HG03045 (cell line): ENCODE results near the gene OSGEP.
"Not testable (repeated sequence)": the region's sequence is repeated elsewhere in the genome, so short reads cannot be mapped to it uniquely, and the experiment has no call there.

Experiments used
- ATAC-seq: cut with Tn5 transposase; IDR thresholded peaks from one replicate; pipeline ENCODE4 v1.9.1; 2021; ENCODE audit warnings: mild to moderate bottlenecking, moderate library complexity; ENCODE audit not compliant: unreplicated experiment

The OSGEP gene

DNA sequence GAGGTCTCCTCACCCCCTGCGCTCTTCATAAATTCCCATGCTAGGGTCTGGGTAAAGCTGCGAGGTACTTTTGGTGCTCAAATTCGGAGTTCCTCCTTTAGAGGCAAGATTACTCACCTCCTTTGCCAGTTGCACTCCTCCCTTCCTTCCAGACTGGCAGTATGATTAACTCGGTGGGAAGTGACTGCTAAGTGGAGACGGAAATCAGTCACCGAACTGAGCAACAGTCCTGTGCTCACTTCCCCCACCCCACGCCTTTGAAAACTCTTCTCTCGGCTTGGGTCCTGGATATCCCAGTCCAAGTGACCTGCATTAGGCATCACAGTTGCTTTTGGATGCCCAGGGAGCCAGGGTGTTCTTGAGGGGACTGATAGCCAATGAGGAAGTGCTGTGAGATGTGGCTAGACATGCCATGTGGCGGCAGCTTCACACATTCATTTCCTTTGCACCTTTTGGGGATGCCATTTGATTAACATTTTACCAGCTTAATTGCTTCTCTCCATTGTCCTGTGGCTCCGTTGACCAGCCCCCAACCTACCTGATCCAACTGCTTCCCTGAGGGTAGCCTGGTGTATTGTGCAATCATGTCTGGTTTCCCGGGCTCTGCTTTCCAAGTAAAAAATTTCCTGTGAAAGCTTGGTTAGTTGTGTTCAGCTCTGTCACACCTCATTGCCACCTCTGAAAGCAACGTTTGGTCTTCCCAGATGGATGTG is 15.4 kb upstream of the OSGEP start:
- peak; percentile 32 for ATAC-seq

- peak; percentile 97 for ATAC-seq
Observed at GRCh38 chr14:20469242-20469889, 14.8 kb upstream of the OSGEP start, which contains the start of gene PNP. TSS of gene PNP (plus strand) at chr14:20469406. CDS start at chr14:20469525, 119 bp downstream.

GRCh38 chr14:20468764-20469241 is 14.2 kb upstream of the OSGEP start:
- ATAC-seq = no peak

GRCh38 chr14:20461225-20462141 is 6.9 kb upstream of the OSGEP start, which contains the start of gene PIP4P1:
TSS of gene PIP4P1 (minus strand) at chr14:20461434. CDS start at chr14:20461325, 109 bp downstream.
- ATAC-seq = peak; percentile 93

DNA sequence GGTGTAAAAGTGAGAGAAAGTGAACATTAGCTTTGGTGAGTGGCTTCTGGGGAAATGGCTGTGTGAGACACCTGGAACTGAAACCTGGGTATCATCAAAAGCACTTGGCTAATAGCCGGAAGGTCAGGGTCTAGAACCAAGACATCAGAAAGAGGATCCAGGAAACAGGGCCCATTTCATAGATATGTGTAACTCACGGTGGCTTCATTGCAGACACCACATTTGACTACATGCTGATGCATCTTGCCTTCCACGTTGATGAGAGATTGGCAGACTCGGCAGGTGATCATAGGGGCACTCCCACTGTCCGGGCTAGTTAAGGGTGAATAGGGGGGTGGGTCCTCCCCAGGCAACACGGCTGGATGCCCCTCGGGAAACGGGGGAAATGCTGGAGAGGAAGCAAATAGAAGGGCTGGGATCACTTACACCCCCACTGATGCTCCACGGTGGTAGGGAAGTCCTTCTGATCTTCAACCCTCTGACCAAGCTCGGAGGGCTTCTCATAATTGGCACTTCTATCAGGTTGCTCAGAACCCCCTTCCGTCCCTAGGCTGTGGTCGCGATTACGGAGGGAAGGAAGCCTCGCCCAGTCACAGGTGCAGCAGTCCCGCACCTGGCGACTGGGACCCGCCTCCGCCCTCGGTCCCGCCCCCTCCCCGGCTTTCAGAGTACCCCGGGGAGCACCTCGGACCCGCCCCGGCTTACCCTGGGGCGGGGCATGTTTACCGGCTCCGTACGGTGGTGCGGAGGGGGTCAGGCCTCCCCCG is 6.0 kb upstream of the OSGEP start:
- ATAC-seq = peak; percentile 15

- ATAC-seq = no peak
Observed at GRCh38 chr14:20458031-20458789, 3.6 kb upstream of the OSGEP start.

- ATAC-seq = no peak
Observed at GRCh38 chr14:20456971-20457370, 2.4 kb upstream of the OSGEP start.

- ATAC-seq = peak; percentile 48
Observed at GRCh38 chr14:20455355-20456300, 1.0 kb upstream of the OSGEP start.

DNA sequence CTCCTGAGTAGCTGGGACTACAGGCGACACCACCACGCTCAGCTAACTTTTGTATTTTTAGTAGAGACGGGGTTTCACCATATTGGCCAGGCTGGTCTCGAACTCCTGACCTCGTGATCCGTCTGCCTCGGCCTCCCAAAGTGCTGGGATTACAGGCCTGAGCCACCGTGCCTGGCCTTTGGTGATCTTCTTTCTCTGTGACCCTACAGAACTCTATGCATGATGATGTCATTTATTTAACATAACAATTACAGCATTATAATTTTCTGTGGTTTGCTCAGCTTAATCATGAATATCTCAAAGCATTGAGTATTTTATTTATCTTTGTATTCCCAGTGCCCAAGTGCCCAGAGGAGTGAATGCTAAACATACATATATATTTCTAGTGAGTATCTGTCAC is 1.8 kb downstream of the OSGEP start:
- ATAC-seq = not testable (repeated sequence)

GRCh38 chr14:20446889-20447288 is 7.7 kb downstream of the OSGEP start:
- ATAC-seq = no peak

DNA sequence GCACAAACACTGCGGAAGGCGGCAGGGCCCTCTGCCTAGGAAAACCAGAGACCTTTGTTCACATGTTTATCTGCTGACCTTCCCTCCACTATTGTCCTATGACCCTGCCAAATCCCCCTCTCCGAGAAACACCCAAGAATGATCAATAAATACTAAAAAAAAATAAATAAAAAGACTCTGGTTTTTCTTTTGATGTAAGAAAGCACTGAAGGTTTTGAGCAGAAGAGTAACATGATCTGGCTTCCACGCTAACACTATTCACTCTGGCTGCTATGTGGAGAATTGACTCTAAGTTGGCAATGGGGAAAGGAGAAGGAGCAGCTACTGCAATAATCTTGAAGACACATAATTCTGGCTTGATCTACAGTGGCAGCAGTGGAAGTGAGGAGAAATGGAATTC is 11.0 kb downstream of the OSGEP start:
- ATAC-seq = not testable (repeated sequence)

DNA sequence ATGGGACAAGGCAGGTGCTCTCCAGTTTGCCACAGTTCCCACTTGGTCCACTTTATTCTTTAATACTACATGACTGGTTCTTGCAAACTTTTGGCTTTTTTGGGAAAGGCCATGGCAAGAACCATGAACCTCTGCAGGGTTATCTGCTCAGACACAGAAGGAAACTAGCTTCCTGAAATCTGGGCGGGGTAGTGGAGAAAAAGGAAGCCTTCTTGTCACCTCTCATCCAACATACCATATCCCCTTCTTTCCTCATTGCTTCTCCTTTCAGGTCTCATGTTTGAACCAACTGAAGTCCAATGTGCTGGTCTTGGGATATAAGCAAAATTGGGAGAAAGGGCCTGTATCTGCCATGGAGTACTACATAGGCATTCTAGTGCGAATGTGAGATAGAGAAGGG is 13.2 kb downstream of the OSGEP start:
- ATAC-seq = no peak

DNA sequence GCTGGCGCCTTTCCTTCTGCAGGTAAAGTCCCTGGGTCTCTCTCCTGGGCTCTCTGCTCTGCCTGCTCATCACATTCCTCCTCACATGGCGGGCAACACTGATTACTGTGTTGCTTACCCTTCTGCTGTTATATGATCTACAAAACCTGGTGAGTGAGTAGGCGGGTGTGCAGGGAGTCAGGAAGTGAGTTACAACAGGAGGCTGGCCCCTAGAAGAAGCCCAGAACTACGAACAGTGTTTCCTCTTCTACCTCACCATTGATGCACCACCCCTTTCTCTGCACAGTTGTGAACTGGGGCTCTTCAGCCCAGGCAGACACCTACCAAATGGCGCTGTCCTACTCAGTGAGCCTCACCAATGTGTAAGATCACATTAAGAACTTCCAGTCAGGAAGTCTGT is 13.7 kb downstream of the OSGEP start:
- no peak for ATAC-seq

DNA sequence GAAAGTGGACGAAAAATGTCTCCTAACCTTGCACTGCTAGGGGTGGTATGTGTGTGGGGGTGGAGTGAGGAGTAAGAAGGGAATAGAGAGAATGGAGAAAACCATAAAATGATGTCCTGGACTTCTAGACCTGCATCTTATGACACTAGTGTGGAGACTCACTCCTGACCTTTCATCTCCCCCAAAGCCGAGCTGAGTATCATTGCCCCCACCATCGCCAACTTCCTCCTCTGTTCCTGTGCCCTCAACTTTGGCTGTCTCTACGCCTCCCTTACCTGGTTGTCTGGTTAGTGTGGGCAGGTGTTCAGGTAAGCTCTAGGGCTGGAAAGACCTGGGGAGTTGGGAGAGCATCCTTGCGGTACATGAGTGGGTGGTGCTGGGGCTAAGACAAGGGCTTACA is 14.1 kb downstream of the OSGEP start:
- no peak for ATAC-seq

- no peak for ATAC-seq
Observed at GRCh38 chr14:20438664-20439063, 15.9 kb downstream of the OSGEP start.

DNA sequence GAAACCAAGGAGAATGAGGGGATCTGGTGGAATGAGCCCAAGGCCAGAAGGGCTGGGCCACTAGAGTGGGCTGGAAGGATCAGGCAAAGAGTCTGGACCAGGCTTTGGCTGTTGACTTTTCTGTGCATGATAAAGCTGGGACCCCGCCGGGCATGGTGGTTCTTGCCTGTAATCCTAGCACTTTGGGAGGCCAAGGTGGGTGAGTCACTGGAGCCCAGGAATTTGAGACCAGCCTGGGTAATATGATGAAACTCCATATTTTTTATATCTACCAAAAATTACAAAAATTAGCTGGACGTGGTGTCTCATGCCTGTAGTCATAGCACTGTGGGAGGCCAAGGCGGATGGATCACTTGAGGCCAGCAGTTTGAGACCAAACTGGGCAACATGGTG is 18.3 kb downstream of the OSGEP start:
- ATAC-seq = no peak

DNA sequence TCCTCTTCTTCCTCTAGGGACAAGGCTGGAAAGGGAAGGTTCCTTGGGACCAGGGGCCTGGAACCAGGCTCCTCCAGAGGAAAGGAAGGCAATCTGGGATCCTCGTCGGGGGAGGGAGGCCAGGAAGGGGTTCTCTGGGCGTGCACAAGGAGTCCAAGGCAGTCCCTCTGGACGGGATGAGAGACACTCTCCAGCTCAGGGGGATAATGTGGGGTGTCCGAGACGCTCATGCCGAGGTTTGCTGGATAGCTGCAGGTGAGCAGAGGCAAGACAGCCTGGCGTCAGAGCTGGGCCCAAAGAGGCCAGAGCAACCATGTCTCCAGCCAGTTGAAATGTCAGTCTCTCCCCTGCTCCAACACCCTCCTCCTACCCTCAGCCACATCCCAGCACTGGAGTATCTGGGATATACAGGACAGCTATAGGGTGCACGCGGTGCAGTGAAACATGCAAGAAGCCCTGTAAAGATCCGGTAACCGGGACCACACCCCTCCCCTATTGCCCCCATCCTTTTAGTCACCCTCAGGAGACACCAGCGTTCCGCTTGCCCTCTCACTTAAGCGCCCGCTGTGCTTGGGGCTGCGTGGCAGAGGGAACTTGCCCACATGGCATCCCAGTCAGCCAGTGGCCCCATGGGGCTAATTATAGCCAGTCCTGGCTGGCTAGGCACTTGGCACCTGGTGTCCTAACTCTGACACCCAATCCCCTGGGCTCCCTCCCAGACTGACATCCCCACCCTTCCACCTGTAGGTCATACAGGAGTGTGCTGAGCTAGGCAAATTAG is 18.8 kb downstream of the OSGEP start, which contains the start of gene KLHL33:
Gene KLHL33 (minus strand): TSS at position 585 of the 781 bp plus-strand sequence. CDS start 355 bp downstream, at position 230.
- ATAC-seq = no peak
